Measurements from ENCODE around the gene CTDNEP1.

The CTDNEP1 gene

DNA sequence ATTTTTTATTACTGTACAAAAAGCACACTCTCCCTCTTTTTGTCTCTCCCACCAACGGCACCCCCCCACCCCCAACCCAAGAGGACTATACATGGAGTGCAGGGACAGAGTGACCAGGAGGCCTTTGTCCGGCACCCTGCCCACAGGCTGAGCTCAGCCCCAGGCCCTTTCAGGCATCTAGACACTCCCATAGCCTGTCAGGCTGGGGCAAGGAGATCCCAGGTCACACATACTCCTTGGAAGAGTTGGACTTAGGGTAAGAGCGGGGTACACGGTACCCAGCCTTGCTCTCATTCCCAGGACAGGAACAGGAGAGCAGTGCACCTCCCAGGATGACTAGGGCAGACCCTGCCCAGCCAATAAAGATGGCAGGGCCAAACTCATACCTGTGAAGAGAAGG is 8.6 kb upstream of the CTDNEP1 start:
- DNase-seq (ENCODE audit: low spot score): no peak
- TF ChIP-seq, protein P1, sequence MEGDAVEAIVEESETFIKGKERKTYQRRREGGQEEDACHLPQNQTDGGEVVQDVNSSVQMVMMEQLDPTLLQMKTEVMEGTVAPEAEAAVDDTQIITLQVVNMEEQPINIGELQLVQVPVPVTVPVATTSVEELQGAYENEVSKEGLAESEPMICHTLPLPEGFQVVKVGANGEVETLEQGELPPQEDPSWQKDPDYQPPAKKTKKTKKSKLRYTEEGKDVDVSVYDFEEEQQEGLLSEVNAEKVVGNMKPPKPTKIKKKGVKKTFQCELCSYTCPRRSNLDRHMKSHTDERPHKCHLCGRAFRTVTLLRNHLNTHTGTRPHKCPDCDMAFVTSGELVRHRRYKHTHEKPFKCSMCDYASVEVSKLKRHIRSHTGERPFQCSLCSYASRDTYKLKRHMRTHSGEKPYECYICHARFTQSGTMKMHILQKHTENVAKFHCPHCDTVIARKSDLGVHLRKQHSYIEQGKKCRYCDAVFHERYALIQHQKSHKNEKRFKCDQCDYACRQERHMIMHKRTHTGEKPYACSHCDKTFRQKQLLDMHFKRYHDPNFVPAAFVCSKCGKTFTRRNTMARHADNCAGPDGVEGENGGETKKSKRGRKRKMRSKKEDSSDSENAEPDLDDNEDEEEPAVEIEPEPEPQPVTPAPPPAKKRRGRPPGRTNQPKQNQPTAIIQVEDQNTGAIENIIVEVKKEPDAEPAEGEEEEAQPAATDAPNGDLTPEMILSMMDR (IDR thresholded peaks at IDR 0.05; ENCODE audit: extremely low read depth, missing control alignments): no peak

DNA sequence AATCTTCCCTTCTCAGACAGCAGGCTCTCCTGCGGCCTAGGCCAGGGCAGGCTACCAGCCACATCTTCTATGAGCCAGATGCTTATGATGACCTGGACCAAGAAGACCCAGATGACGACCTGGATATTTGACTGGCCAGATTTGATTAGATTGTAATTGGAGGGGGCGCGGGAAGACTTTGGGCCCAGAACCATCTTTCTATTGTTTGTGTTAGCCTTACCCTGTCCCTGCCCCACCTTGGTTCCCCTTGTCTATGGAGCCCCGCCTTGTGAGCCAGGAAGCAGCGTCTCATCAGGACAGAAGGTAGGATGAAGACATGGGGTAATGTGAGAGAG is 8.0 kb upstream of the CTDNEP1 start:
- TF ChIP-seq, protein P1 (IDR thresholded peaks at IDR 0.05; ENCODE audit: extremely low read depth, missing control alignments): no peak
- DNase-seq (ENCODE audit: low spot score): no peak

- DNase-seq (ENCODE audit: low spot score): no peak
- TF ChIP-seq, protein P1 (IDR thresholded peaks at IDR 0.05; ENCODE audit: extremely low read depth, missing control alignments): no peak
Measured at GRCh38 chr17:7258731-7259554, 7.4 kb upstream of the CTDNEP1 start.

GRCh38 chr17:7256766-7257456 is 5.4 kb upstream of the CTDNEP1 start:
- no peak for DNase-seq (ENCODE audit: low spot score)
- TF ChIP-seq, protein P1 (IDR thresholded peaks at IDR 0.05; ENCODE audit: extremely low read depth, missing control alignments): no peak

DNA sequence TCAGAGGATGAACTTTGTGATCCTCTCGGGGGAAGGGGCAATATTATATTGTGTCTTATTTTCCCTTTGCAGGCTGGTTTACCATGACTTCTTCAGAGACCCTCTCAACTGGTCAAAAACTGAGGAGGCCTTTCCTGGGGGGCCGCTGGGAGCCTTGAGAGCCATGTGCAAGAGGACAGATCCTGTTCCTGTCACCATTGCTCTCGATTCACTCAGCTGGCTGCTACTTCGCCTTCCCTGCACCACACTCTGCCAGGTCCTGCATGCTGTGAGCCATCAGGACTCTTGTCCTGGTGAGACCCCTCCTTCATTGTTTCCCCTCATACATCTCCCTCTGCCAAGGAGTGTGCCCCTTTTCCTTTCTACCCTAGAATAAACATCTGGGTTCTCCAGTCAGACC is 3.0 kb upstream of the CTDNEP1 start:
- TF ChIP-seq, protein P1 (IDR thresholded peaks at IDR 0.05; ENCODE audit: extremely low read depth, missing control alignments): no peak
- DNase-seq (ENCODE audit: low spot score): no peak

GRCh38 chr17:7253082-7253481 is 1.5 kb upstream of the CTDNEP1 start:
- TF ChIP-seq, protein P1 (IDR thresholded peaks at IDR 0.05; ENCODE audit: extremely low read depth, missing control alignments): no peak

More at GRCh38 chr17:7253082-7253481, 1.5 kb upstream of the CTDNEP1 start:
- no peak for DNase-seq (ENCODE audit: low spot score)
